ENCODE data around the gene DNAH7.
"Not testable (repeated sequence)": the region's sequence is repeated elsewhere in the genome, so short reads cannot be mapped to it uniquely, and the experiment has no call there.

The DNAH7 gene

DNA sequence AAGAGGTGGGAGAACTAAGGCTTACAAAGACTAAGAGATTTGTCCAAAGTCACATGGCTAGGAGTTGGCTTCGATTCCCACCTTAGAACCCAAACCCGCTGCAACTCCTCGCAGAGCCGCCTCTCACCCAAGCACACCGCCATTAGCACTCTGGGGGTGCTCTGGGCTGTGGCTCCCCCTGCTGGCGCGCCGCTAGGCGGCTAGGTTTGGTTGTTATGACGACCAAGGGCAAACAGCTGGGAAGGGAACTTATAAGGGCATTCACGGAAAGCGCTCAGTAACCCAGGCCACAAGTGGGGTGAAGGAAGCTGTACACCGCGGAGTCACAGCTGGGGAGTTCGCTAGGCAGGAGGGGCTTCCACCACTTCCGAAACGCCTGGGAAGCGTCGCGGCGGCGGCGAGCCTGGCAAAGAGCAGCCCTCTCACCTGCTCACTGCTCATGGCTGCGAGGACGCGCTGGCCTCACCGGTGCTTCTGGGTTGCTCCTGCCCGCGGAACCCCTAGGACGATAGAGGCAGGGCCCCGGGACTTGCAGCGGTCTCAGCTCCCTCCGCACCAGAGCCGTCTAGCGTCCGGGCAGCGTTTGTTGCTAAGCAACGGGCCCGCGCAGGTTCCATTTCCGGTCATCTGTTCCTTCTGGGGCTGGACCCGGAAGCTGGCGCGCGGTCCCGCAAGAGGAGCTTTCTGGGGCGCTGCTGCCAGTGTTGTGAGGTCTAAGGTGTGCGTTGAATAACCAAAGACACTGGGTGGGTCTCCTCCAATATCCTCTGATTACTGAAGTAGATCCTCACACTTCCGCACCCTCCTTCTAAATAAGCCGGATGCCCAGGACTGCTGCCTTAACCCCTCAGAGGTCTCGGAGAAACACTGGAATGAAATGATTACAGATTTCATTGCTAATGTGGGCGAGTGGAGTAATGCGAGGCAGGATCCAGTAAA is at the start of gene DNAH7:
DNAH7 (minus strand) TSS at position 567 of the 939 bp plus-strand sequence; CDS start at position 441, 126 bp downstream.
- in situ Hi-C loops (cut with MboI; ENCODE audit: low sequenced_read_pairs): no loop called here

DNA sequence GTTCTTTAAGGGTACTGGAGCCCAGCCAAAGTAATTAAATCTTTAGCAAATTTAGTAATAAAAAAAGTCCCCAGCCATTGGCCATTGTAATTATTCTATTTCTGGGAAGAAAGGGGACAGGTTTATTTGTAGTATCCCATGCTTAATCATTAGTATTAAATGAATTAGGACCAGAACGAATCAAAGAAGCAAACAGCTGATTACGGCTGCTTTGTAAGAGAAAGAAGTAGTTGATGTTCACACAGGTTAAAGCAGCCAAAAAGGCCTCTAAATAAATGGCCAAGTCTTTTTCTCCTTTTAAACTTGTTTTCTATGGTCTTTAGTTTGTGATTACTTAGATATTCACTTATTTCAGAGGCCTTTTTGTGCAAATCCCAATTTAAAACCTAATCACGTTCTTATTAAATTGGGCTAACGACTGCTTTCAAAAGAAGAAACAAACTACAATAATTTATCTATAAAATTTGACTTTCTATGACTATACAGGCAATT is 48.6 kb upstream of the DNAH7 start:
- in situ Hi-C loops (cut with MboI; ENCODE audit: low sequenced_read_pairs): no loop called here

DNA sequence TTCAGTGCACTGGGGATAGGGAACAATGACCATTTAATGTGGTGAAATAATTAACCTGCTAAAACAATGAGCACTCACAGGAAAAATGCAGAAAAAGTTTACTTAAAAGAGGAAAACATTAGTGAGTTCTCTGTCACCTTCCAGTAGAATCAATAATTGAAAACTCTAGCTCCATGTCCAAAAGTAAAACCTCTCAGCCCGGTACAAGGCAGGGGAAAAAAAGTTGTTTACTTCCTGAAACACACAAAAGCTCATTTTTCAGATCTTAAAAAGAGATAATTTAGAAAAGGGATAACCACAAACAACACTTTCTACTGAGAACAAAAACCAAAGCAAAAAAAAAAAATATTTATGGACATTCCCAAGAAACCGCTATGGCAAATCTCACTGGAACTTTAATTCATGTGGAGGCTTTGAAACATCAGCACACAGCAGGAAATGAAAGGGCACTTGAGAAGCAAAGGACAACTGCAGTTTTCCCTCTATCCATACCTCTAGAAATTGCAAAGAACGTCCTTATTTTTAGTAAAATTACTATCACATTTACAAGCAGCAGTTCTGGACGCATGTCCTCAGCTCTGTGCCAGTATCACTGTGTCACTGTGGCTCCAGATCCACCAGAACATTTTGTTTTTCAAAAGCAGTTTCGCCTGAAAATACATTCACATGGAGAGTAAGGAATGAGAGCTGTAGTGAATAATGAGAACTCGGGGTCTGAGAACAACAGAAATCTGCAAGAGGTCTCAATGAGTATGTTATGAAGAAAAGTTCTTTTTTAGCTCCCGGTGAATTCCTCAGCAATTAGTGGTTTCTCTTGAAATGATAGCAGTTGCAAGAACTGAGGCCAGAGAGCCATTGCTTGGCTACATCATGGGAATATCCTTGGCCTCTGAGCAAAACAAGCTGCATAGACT is 44.7 kb upstream of the DNAH7 start:
- in situ Hi-C loops (cut with MboI; ENCODE audit: low sequenced_read_pairs): no loop called here

DNA sequence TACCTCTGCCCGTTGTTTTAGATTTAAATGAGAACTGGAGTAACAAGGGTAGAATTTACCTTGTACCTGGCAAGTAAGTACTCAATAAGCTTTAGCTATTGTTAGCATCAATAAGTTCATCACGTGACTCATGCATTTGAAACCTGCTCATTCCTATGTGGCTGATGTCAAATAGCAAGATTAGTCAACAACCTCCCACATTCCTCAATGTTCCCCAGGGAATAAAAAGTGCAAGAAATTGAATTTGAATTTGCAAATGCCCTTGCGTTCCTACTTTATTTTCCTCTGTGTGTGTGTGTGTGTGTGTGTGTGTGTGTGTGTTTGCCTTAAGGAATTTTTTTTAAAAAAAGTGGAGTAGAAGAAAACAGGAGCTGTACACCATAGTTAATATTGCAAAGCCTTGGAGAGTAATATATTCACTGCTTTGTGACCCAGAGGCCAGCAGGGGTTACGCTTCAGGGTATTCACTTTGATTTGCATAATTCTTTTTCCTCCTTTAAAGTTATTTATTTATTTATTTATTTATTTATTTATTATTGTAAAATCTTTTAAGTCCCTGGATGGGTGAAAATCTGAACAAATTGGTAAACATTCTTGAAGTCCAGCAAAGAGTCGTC is 43.9 kb upstream of the DNAH7 start:
- in situ Hi-C loops (cut with MboI; ENCODE audit: low sequenced_read_pairs): no loop called here

DNA sequence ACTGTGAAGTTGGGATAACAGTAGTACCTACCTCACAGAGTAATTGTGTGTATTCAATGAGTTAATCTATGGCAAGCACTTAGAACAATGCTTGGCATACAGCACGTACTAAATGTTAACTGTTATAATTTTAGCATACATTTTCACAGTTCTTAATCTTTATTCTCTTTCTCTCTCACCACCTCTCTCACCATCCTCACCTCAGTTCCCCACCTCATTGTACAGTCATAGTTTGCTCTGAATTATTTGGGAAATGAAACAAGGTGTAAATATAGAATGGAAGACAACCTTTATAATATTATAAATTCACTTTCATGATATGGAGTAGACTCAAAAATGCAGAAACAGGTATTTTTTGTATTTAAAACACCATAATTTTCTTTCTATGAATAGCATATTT is 40.0 kb upstream of the DNAH7 start:
- in situ Hi-C loops (cut with MboI; ENCODE audit: low sequenced_read_pairs): no loop called here

DNA sequence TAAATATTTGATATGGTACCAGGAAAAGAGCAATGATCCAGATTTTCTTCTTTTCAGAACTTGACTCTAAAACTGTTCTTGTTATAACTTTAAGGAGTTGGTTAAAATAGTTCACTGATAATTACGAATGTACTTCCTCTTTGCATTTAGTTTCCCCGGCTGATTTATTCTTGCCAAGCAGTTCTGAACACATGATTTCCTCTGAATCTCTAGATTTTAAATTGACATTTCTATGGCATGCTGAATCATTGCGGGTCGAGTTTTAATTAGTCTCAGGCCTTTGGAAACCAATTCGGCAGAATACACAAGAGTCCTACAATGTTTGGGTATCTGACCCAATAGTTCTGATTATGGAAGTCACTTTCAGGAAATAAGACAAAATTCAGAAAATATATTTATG is 37.3 kb upstream of the DNAH7 start:
- in situ Hi-C loops (cut with MboI; ENCODE audit: low sequenced_read_pairs): no loop called here

DNA sequence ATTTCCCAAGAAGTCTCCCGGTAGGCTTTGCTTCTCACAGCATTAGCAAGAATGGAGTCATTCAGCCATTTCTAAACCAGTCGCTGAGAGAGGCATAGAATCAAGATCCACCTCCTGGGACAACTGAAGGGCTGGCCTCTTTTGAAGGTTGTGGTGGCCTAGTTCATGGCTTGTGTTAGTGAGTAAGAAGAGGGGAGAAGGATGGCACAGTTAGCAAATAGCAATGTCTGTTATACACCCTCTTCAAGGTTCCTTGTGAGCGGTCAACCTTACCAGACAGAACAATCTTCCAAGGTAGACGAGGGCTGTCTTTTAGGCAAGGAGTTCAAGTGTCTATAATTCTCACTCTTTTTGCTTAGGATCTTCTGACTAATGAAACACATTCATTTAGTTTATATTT is 35.4 kb upstream of the DNAH7 start:
- in situ Hi-C loops (cut with MboI; ENCODE audit: low sequenced_read_pairs): no loop called here

DNA sequence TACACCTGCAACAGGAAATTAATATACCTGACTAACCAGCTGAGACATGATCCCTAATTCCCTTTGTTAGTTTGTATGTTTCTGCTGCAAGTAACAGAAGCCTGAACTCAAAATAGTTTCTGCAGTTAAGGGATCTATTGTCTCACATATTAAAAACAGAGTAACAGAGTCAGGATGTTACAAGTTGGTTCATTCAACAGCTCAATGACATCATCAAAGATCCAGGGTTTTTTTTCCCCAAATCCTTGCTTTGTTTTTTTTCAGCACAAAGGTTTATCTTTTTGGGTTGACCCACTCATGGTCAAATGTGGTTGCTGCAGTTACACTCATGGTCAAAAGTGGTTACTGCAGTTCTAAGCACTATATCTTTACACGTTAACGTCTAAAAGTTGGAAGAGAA is 35.0 kb upstream of the DNAH7 start:
- in situ Hi-C loops (cut with MboI; ENCODE audit: low sequenced_read_pairs): no loop called here

DNA sequence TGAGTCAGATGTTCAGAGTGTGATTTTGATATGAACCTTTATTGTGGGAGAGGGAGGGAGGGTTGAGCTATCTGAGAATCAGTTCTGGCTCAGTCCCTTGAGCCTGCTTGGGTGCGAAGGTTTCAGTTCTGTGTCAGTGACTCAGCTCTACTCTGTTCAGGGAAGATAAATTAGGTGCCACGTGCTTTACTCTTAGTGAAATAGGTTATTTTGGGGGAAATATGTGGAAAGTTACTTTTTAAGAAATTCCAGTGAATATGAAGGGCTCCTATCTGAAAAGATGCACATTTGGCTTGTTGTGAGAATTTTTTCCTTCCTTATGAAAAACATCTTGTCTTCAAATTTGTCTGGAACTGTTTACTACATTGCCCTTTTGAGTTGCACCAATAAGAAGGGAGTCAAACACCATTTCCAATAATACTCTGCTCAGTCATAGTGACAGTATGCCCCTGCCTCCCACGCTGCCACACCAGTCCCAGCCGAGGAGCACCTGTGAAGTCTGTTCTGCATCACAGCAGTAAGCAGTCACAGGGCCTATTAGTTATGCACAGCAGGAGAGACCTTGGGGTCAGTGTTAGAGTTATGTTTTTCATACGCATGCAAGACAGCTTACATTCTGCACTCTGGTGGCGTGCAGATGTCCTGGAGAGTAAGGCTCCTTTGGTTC is 32.8 kb upstream of the DNAH7 start:
- in situ Hi-C loops (cut with MboI; ENCODE audit: low sequenced_read_pairs): no loop called here

DNA sequence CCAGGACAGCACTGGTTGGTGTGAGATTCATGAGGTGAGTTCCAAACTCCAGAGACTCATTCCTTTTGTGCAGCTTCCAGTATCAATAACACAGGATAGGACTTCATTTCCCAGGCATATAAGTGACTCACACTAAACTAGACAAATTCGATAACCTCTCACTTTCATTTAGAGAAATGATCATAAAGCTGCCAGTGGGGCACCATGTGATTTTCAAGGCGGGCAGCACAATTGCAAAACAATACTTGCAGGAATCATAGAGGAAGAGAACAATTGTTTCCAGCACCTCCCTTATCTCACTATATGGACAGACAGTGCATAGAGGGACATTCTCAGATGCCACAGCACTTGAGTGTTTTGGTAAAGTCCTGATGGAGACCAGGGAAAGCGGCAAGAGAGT is 31.3 kb upstream of the DNAH7 start:
- in situ Hi-C loops (cut with MboI; ENCODE audit: low sequenced_read_pairs): no loop called here

DNA sequence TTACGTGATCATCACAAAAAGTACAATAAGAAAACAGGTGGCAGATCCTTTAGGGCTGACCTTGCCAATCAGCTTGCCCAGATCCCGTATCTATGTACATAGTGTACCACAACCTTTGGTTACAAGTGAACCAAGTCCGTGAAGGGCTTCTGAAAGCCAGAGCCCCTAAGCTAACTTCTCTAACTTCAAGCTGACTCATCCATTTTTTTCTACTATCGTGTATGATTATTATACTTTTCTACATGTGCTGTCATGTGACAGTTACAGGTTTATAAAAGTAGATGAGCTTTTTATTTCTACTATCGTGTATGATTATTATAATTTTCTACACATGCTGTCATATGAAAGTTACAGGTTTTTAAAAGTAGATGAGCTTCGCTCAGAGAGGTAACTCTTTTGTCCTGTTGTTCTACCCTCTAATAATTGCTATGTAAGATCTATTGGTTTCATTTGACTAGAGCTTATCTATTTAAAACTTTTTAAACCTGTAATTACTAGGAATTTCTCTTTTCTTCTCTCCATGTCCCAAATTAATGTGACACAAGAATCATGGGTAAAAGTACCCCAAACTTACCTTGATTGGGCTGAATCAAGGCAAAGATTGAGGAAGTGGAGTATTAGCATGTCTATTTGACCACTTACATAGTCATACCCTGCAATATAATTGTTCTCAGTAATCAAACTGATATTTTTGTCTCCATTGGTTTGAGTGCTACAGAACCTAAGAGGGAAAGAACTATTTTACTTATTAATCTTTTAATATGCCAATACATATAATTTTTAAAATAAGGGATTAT is 29.4 kb upstream of the DNAH7 start:
- in situ Hi-C loops (cut with MboI; ENCODE audit: low sequenced_read_pairs): no loop called here

DNA sequence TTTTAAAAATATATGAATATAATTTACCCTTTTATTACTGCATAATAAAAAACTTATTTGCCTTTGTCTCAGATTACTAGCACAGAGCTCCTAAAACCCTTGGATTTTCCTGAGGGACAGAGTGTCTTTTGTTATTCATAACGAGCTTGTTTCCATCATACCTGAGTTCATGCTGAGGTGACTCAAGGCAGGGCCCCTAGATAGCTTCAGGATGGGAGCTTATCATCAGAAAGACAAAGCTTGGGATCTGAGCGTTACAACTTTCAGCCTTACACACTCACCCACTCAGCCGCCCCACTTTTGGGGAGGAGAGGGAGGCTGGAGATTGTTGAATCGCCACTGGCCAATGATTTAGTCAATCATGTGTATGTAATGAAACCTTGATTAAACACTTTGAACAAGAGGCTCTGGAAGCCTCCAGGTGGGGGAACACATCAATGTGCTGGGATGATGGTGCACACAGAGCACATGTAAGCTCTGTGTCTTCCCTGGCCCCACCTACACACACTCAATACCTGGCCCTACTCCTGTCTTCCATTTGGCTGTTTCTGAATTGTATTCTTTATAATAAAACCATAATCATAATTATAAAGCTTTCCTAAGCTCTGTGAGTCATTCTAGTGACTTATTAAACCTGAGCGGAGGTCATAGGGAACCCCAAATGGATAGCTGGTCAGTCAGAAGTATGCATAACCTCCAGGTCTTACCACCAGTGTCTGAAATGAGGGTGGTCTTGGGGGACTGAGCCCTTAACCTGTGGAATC is 28.5 kb upstream of the DNAH7 start:
- in situ Hi-C loops (cut with MboI; ENCODE audit: low sequenced_read_pairs): no loop called here

DNA sequence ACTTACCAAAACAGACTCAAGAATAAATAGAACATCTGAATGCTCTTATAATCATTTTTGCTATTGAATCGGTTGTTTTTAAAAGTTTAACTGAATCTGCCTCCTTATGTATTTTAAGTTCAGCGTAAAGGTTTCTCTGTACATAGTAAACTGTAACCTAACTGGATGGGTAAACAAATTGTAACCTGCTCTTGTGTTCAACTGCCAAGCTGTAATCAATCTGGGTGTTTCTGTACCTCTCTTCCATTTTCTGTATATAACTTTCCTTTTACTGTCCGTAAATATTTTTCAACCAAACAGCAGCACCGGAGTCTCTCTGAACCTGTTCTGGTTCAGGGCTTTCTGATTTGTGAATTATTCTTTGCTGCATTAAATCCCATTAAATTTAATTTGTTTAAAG is 27.6 kb upstream of the DNAH7 start:
- in situ Hi-C loops (cut with MboI; ENCODE audit: low sequenced_read_pairs): no loop called here

DNA sequence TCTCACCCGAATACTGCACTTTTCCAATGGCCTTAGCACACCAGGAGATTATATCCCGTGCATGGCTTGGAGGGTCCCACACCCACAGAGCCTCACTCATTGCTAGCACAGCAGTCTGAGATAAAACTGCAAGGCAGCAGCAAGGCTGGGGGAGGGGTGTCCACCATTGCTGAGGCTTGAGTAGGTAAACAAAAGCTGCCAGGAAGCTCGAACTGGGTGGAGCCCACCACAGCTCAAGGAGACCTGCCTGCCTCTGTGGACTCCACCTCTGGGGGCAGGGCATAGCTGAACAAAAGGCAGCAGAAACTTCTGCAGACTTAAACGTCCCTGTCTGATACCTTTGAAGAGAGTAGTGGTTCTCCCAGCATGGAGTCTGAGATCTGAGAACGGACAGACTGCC is 20.8 kb upstream of the DNAH7 start:
- in situ Hi-C loops (cut with MboI; ENCODE audit: low sequenced_read_pairs): not testable (repeated sequence)

DNA sequence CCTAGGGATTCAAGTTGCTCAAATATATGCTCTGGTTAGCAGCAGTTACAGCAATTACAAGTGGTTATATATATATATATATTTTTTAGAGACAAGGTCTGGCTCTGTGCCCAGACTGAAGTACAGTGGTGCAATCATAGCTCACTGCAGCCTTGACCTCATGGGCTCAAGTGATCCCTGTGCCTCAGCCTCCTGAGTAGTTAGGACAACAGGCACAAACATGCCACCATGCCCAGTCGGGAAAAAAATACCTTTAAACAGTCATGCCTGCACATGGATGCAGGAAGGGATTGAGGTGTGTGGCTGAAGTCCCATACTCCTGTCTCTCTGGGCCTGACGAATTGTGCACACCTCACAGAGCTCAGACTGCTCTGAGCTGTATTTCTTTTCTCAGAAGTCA is 19.6 kb upstream of the DNAH7 start:
- in situ Hi-C loops (cut with MboI; ENCODE audit: low sequenced_read_pairs): no loop called here

DNA sequence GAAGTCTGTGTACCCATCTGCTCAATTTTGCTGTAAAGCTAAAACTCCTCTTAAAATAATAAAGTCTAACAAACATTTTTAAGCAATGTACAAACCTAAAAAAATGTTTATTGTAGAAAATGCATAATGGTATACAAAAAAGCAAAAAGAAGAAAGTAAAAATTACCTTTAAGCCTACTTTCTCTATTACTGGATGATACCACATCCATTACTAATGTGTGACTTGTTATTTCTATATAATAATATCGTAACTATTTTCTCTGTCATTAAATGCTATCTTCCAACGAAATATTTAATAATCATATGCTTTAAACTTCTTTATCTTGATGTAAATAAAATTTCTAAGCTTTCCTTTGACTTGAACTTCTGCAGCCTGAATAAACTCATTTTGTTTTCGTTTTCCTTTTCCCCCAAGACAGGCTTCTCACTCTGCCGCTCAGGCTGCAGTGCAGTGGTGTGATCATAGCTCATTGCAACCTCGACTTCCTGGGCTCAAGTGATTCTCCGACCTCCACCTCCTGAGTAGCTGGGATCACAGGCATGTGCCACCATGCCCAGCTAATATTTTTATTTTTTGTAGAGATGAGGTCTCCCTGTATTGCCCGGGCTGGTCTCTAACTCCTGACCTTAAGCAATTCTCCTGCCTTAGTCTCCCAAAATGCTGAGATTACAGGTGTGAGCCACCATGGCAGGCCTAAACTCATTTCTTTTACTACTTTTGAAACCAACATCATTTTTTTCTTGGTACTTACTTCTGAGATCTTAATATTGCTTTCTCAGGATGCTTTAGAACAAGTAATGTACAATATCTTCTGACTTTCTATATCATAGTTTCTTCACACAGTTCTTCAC is 18.1 kb upstream of the DNAH7 start:
- in situ Hi-C loops (cut with MboI; ENCODE audit: low sequenced_read_pairs): no loop called here

DNA sequence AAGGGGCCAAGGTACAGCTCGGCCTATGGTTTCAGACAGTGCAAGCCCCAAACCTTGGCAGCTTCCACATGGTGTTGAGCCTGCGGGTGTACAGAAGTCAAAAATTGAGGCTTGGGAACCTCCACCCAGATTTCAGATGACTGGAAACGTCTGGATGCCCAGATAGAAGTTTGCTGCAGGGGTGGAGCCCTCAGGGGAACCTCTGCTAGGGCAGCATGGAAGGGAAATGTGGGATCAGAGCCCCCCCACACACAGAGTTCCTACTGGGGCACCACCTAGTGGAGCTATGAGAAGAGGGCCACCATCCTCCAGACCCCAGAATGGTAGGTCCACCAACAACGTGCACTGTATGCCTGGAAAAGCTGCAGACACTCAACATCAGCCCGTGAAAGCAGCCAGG is 15.0 kb upstream of the DNAH7 start:
- in situ Hi-C loops (cut with MboI; ENCODE audit: low sequenced_read_pairs): no loop called here

DNA sequence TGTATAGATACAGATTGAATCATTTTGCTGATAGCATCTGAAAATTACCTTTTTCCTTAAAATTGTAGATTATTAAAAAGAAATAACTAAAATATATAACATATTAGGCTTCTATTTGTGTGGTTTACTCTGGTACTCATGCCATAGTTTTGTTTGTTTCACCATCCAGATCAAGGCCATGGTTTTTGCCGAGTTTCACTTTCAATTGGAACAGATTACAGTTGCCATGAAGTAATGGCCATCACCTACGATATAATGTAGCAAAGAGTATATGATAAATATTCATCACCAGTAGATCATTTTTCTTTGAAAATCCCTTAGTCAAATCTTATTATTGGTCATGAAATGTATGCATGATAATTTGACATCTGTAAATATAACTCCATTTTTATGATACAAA is 11.9 kb upstream of the DNAH7 start:
- in situ Hi-C loops (cut with MboI; ENCODE audit: low sequenced_read_pairs): no loop called here

Measured in hTERT RPE-1 (cell line).